Measurements from ENCODE around the gene FYB2.

DNA sequence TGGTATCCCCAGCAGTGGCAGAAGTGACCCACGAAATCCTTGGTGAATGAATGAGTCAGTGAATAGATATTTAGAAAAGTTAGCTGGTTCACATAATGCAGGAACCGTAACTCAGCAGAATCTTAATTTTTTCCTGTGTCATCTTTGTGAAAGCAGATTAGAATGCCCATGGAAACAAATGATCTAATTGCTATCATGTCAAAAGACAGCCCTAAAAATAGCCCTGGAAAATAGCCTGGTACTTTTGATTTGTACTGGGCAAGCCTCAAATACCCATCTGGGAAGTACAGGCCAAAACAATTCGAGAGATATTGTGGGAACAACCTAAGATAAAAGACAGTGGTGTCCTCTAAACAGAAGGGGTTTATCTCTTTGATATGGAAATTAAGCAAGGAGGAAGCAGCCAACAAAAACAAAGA is 21.1 kb downstream of the FYB2 start:
- TF ChIP-seq ZNF416 (CRISPR knock-in tag; IDR thresholded peaks at IDR 0.05) (no peak), CBFB (CRISPR knock-in tag; IDR thresholded peaks at IDR 0.05; ENCODE audit: low read depth) (no peak), ZNF138 (CRISPR knock-in tag; conservative IDR thresholded peaks at IDR 0.05) (no peak), ZNF121 (CRISPR knock-in tag; IDR thresholded peaks at IDR 0.05) (no peak), NR3C1 (CRISPR knock-in tag; conservative IDR thresholded peaks at IDR 0.05; ENCODE audit: low read depth) (no peak)
- TF ChIP-seq, protein P1, sequence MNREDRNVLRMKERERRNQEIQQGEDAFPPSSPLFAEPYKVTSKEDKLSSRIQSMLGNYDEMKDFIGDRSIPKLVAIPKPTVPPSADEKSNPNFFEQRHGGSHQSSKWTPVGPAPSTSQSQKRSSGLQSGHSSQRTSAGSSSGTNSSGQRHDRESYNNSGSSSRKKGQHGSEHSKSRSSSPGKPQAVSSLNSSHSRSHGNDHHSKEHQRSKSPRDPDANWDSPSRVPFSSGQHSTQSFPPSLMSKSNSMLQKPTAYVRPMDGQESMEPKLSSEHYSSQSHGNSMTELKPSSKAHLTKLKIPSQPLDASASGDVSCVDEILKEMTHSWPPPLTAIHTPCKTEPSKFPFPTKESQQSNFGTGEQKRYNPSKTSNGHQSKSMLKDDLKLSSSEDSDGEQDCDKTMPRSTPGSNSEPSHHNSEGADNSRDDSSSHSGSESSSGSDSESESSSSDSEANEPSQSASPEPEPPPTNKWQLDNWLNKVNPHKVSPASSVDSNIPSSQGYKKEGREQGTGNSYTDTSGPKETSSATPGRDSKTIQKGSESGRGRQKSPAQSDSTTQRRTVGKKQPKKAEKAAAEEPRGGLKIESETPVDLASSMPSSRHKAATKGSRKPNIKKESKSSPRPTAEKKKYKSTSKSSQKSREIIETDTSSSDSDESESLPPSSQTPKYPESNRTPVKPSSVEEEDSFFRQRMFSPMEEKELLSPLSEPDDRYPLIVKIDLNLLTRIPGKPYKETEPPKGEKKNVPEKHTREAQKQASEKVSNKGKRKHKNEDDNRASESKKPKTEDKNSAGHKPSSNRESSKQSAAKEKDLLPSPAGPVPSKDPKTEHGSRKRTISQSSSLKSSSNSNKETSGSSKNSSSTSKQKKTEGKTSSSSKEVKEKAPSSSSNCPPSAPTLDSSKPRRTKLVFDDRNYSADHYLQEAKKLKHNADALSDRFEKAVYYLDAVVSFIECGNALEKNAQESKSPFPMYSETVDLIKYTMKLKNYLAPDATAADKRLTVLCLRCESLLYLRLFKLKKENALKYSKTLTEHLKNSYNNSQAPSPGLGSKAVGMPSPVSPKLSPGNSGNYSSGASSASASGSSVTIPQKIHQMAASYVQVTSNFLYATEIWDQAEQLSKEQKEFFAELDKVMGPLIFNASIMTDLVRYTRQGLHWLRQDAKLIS (CRISPR knock-in tag; IDR thresholded peaks at IDR 0.05; ENCODE audit: borderline replicate concordance): no peak
- TF ChIP-seq, protein P2, sequence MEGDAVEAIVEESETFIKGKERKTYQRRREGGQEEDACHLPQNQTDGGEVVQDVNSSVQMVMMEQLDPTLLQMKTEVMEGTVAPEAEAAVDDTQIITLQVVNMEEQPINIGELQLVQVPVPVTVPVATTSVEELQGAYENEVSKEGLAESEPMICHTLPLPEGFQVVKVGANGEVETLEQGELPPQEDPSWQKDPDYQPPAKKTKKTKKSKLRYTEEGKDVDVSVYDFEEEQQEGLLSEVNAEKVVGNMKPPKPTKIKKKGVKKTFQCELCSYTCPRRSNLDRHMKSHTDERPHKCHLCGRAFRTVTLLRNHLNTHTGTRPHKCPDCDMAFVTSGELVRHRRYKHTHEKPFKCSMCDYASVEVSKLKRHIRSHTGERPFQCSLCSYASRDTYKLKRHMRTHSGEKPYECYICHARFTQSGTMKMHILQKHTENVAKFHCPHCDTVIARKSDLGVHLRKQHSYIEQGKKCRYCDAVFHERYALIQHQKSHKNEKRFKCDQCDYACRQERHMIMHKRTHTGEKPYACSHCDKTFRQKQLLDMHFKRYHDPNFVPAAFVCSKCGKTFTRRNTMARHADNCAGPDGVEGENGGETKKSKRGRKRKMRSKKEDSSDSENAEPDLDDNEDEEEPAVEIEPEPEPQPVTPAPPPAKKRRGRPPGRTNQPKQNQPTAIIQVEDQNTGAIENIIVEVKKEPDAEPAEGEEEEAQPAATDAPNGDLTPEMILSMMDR (IDR thresholded peaks at IDR 0.05): no peak
- TF ChIP-seq, protein P3, sequence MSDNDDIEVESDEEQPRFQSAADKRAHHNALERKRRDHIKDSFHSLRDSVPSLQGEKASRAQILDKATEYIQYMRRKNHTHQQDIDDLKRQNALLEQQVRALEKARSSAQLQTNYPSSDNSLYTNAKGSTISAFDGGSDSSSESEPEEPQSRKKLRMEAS (CRISPR knock-in tag; IDR thresholded peaks at IDR 0.05): no peak
- TF ChIP-seq, protein P4, sequence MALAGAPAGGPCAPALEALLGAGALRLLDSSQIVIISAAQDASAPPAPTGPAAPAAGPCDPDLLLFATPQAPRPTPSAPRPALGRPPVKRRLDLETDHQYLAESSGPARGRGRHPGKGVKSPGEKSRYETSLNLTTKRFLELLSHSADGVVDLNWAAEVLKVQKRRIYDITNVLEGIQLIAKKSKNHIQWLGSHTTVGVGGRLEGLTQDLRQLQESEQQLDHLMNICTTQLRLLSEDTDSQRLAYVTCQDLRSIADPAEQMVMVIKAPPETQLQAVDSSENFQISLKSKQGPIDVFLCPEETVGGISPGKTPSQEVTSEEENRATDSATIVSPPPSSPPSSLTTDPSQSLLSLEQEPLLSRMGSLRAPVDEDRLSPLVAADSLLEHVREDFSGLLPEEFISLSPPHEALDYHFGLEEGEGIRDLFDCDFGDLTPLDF (CRISPR knock-in tag; IDR thresholded peaks at IDR 0.05): no peak
- TF ChIP-seq, protein P5, sequence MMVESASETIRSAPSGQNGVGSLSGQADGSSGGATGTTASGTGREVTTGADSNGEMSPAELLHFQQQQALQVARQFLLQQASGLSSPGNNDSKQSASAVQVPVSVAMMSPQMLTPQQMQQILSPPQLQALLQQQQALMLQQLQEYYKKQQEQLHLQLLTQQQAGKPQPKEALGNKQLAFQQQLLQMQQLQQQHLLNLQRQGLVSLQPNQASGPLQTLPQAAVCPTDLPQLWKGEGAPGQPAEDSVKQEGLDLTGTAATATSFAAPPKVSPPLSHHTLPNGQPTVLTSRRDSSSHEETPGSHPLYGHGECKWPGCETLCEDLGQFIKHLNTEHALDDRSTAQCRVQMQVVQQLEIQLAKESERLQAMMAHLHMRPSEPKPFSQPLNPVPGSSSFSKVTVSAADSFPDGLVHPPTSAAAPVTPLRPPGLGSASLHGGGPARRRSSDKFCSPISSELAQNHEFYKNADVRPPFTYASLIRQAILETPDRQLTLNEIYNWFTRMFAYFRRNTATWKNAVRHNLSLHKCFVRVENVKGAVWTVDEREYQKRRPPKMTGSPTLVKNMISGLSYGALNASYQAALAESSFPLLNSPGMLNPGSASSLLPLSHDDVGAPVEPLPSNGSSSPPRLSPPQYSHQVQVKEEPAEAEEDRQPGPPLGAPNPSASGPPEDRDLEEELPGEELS (CRISPR knock-in tag; IDR thresholded peaks at IDR 0.05): no peak
- TF ChIP-seq, protein P6, sequence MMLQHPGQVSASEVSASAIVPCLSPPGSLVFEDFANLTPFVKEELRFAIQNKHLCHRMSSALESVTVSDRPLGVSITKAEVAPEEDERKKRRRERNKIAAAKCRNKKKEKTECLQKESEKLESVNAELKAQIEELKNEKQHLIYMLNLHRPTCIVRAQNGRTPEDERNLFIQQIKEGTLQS (CRISPR knock-in tag; conservative IDR thresholded peaks at IDR 0.05): no peak
- TF ChIP-seq, protein P7, sequence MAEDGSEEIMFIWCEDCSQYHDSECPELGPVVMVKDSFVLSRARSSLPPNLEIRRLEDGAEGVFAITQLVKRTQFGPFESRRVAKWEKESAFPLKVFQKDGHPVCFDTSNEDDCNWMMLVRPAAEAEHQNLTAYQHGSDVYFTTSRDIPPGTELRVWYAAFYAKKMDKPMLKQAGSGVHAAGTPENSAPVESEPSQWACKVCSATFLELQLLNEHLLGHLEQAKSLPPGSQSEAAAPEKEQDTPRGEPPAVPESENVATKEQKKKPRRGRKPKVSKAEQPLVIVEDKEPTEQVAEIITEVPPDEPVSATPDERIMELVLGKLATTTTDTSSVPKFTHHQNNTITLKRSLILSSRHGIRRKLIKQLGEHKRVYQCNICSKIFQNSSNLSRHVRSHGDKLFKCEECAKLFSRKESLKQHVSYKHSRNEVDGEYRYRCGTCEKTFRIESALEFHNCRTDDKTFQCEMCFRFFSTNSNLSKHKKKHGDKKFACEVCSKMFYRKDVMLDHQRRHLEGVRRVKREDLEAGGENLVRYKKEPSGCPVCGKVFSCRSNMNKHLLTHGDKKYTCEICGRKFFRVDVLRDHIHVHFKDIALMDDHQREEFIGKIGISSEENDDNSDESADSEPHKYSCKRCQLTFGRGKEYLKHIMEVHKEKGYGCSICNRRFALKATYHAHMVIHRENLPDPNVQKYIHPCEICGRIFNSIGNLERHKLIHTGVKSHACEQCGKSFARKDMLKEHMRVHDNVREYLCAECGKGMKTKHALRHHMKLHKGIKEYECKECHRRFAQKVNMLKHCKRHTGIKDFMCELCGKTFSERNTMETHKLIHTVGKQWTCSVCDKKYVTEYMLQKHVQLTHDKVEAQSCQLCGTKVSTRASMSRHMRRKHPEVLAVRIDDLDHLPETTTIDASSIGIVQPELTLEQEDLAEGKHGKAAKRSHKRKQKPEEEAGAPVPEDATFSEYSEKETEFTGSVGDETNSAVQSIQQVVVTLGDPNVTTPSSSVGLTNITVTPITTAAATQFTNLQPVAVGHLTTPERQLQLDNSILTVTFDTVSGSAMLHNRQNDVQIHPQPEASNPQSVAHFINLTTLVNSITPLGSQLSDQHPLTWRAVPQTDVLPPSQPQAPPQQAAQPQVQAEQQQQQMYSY (CRISPR knock-in tag; IDR thresholded peaks at IDR 0.05): no peak
